Natural killer cell (primary cell): ENCODE data around the gene UROC1. TPM values are rescaled to one million over a fixed set of nuclear protein-coding genes. Genes with fewer than 3 reads are reported as not detected.

Source experiments
- ATAC-seq, 3 donors: fragments of 150-1000 bp in 2 of 3; fragments of 200-7000 bp in 1 of 3; cut with Tn5 transposase; 1 replicate in 1 of 3; 2 replicates in 2 of 3; pipeline ENCODE4 v1.10.0; 2021; ENCODE audit warnings: mild to moderate bottlenecking in 2 of 3, moderate library complexity in 2 of 3
- DNase-seq, 2 donors: peaks; one replicate each; pipeline versions ENCODE4 v3.0.0 to v3.0.0-alpha.2; 2013 to 2021; ENCODE audit warnings: mixed read lengths in 1 of 2
- H3K27ac ChIP-seq: one replicate; pipeline ENCODE4 v1.5.1; 2013; ENCODE audit warnings: mild to moderate bottlenecking, low read length
- H3K27me3 ChIP-seq: one replicate; pipeline ENCODE4 v1.6.1; 2013; ENCODE audit warnings: low read length; ENCODE audit not compliant: control insufficient read depth, insufficient read depth
- H3K36me3 ChIP-seq: one replicate; pipeline ENCODE4 v1.6.1; 2013; ENCODE audit warnings: low read length; ENCODE audit not compliant: control insufficient read depth, insufficient read depth
- H3K4me1 ChIP-seq: one replicate; pipeline ENCODE4 v1.6.1; 2013; ENCODE audit warnings: low read length; ENCODE audit not compliant: control insufficient read depth, insufficient read depth
- H3K4me3 ChIP-seq: one replicate; pipeline ENCODE4 v1.5.1; 2013; ENCODE audit warnings: low read length
- H3K9me3 ChIP-seq: one replicate; pipeline ENCODE4 v1.6.1; 2013; ENCODE audit warnings: low read length; ENCODE audit not compliant: control insufficient read depth, insufficient read depth
- H3K27ac Mint-ChIP-seq, 2 donors: one replicate each; pipeline ENCODE4 v1.8.0; 2022; ENCODE audit warnings: mild to moderate bottlenecking in 2 of 2, mixed read lengths in 2 of 2, moderate library complexity in 1 of 2
- H3K27me3 Mint-ChIP-seq, 2 donors: one replicate each; pipeline ENCODE4 v1.8.0; 2022; ENCODE audit warnings: low read depth in 2 of 2, mixed read lengths in 2 of 2
- H3K36me3 Mint-ChIP-seq: one replicate; pipeline ENCODE4 v1.8.0; 2022; ENCODE audit warnings: mixed read lengths
- H3K4me1 Mint-ChIP-seq, 2 donors: one replicate each; pipeline ENCODE4 v1.8.0; 2022; ENCODE audit warnings: mixed read lengths in 2 of 2
- H3K4me3 Mint-ChIP-seq: one replicate; pipeline ENCODE4 v1.8.0; 2022; ENCODE audit warnings: mild to moderate bottlenecking, moderate library complexity, mixed read lengths
- H3K9me3 Mint-ChIP-seq, 2 donors: one replicate each; pipeline ENCODE4 v1.8.0; 2022; ENCODE audit warnings: mixed read lengths in 2 of 2
- WGBS: methylation state at CpG from one replicate; pipeline ENCODE4 v1.1.7; 2013; ENCODE audit warnings: missing lambda C conversion rate; ENCODE audit not compliant: insufficient coverage; 5-methylcytosine and 5-hydroxymethylcytosine counted together
- intact Hi-C: fragments of 100-400 bp; cut with micrococcal nuclease; formaldehyde crosslinking; loops from one replicate; pipeline ENCODE4 v1.14.2; 2022
- total RNA-seq, 4 donors: library from RNA; stranded (reverse); fragments of 120-200 nt in 1 of 4; gene quantifications; one replicate each; pipeline versions ENCODE4 v1.2.3 to v1.2.4, GENCODE V29; 2013 to 2022
- TF ChIP-seq, protein P1 (sequence below): fragments of 200-600 bp; IDR thresholded peaks from one replicate; pipeline ENCODE4 v1.8.0; 2022; ENCODE audit warnings: antibody characterized with exemption

UROC1 gene
- total RNA-seq, 3 donors from 2014 or later (not counting 1 experiment from before 2014, with no cell fraction given), result not detected

DNA sequence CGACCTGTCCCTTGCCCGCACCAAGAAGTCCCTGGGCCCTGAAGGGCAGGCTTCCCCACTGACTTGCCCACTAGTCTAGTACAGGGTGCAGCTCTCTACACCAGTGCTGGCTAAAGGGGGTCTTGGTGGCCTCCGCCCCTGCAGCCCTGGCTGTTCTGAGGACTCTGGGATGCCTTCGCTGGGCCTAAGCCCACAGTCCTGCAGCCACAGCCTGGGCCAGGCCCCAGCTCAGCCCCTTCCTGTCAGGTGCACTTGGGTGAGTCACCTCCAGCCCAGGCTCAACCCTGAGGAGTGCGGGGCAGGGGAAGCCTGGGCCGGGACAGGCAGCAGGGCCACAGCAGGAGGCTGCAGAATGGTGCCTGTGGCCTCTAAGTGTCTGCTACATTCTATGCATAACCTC lies 40.2 kb upstream of the UROC1 start:
- Mint-ChIP-seq H3K36me3 (peaks cover 7% of the 10 kb centered on the region), H3K27me3 (peaks cover 3 to 8% of the 10 kb centered on the region in 2 donors), H3K27ac (no peak overlapping the region), H3K4me3 (no peak overlapping the region), H3K9me3 (peaks cover 2 to 3% of the 10 kb centered on the region in 2 donors), H3K4me1 (no peaks in the 10 kb centered on the region)
- intact Hi-C loops, result no loop called here
- no peak for DNase-seq
- TF ChIP-seq, protein P1, sequence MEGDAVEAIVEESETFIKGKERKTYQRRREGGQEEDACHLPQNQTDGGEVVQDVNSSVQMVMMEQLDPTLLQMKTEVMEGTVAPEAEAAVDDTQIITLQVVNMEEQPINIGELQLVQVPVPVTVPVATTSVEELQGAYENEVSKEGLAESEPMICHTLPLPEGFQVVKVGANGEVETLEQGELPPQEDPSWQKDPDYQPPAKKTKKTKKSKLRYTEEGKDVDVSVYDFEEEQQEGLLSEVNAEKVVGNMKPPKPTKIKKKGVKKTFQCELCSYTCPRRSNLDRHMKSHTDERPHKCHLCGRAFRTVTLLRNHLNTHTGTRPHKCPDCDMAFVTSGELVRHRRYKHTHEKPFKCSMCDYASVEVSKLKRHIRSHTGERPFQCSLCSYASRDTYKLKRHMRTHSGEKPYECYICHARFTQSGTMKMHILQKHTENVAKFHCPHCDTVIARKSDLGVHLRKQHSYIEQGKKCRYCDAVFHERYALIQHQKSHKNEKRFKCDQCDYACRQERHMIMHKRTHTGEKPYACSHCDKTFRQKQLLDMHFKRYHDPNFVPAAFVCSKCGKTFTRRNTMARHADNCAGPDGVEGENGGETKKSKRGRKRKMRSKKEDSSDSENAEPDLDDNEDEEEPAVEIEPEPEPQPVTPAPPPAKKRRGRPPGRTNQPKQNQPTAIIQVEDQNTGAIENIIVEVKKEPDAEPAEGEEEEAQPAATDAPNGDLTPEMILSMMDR, result no peak
- H3K27me3 ChIP-seq, result no peaks in the 10 kb centered on the region
- ATAC-seq, result no peak
- H3K27ac ChIP-seq, result no peak overlapping the region
- WGBS, result 89% methylated on average over 6 of the region's 6 CpGs
- no peaks in the 10 kb centered on the region for H3K4me1 ChIP-seq
- H3K4me3 ChIP-seq, result no peak overlapping the region
- no peaks in the 10 kb centered on the region for H3K36me3 ChIP-seq
- H3K9me3 ChIP-seq, result no peaks in the 10 kb centered on the region

DNA sequence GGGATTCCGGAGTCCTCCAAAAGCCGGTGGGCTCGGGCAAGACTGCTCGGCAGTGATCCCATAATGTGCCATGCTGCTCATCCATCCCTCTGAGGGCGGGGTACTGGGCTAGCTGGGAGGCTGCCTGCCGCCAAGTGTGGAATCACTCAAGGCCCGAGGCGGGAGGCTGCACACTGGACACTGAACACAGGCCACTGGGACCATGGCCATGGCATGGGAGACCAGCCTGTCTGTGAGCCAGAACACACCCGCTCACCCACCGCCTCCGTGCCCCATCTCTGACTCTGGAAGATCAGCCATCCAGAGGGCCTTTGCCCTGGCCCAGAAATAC lies 39.8 kb upstream of the UROC1 start:
- no peaks in the 10 kb centered on the region for H3K9me3 ChIP-seq
- no peak overlapping the region for H3K27ac Mint-ChIP-seq

DNA sequence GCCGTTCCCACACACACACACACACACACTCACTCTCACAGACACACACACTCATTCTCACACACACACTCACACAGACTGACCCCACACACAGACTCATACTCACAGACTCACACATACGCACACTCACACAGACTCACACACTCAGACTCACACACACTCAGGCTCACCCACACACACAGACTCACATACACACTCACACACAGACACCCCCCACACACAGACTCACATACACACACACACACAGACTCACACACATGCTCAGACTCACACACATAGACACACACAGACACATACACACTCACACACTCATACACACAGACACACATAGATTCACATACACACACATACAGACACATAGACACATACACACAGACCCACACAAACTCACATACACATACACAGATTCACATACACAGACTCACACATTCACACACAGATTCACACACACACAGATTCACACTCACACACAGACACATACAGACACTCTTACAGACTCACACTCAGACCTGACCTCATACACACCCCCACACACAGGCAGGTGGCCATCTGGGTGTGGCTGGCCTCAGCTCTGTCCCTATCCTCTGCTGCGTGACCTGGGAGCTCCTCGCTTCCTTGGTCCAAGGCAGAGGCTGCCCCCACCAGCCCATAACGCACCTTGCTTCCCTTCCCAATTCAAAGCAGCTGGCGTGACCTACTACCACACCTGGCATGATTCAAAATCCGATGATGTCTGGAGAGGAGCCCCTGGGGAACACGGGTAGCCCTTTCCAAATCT lies 39.3 kb upstream of the UROC1 start:
- TF ChIP-seq, protein P1, result no peak
- Mint-ChIP-seq H3K27ac (no peak overlapping the region), H3K36me3 (peaks cover 4% of the 10 kb centered on the region), H3K9me3 (peaks cover 2 to 3% of the 10 kb centered on the region in 2 donors), H3K4me1 (no peaks in the 10 kb centered on the region), H3K4me3 (no peak overlapping the region), H3K27me3 (peaks cover 3 to 6% of the 10 kb centered on the region in 2 donors)
- Histone ChIP-seq H3K4me1 (no peaks in the 10 kb centered on the region), H3K9me3 (no peaks in the 10 kb centered on the region), H3K27me3 (no peaks in the 10 kb centered on the region), H3K27ac (no peak overlapping the region), H3K36me3 (no peaks in the 10 kb centered on the region), H3K4me3 (no peak overlapping the region)
- intact Hi-C loops, result no loop called here
- peak in 1 of 3 donors; percentile 21 for ATAC-seq
- no peak for DNase-seq
- WGBS, result 89% methylated on average over 8 of the region's 8 CpGs

More for the DNA sequence above, 39.8 kb upstream of the UROC1 start:
- ATAC-seq, result no peak
- Mint-ChIP-seq H3K27me3 (peaks cover 3 to 8% of the 10 kb centered on the region in 2 donors), H3K36me3 (peaks cover 7% of the 10 kb centered on the region), H3K4me1 (no peaks in the 10 kb centered on the region), H3K4me3 (no peak overlapping the region), H3K9me3 (peaks cover 2 to 3% of the 10 kb centered on the region in 2 donors)
- Histone ChIP-seq H3K27me3 (no peaks in the 10 kb centered on the region), H3K4me1 (no peaks in the 10 kb centered on the region), H3K36me3 (no peaks in the 10 kb centered on the region), H3K27ac (no peak overlapping the region), H3K4me3 (no peak overlapping the region)
- peak in 1 of 2 donors; percentile 9 for DNase-seq
- 95% methylated on average over 11 of the region's 11 CpGs for WGBS
- intact Hi-C loops, result no loop called here
- TF ChIP-seq, protein P1, result no peak
